Kidney epithelial cell (primary cell): Measurements from ENCODE around the gene APOC1. TPM values are rescaled to one million over a fixed set of nuclear protein-coding genes. Genes with fewer than 3 reads are reported as not detected.
"Not testable (repeated sequence)": the region's sequence is repeated elsewhere in the genome, so short reads cannot be mapped to it uniquely, and the experiment has no call there.

ENCODE experiments used
- DNase-seq: peaks from one replicate; pipeline ENCODE4 v3.0.0-alpha.2; 2010; ENCODE audit warnings: low read depth
- H3K27me3 ChIP-seq: 2 replicates; pipeline ENCODE4 v1.6.0; 2011; ENCODE audit warnings: low read length; ENCODE audit not compliant: control insufficient read depth, insufficient read depth
- H3K36me3 ChIP-seq: 2 replicates; pipeline ENCODE4 v1.5.1; 2011; ENCODE audit warnings: low read length; ENCODE audit not compliant: control insufficient read depth, insufficient read depth
- H3K4me3 ChIP-seq: 2 replicates; pipeline ENCODE4 v1.5.1; 2011; ENCODE audit warnings: low read depth, mild to moderate bottlenecking, control low read depth, low read length
- total RNA-seq: library from RNA; depleted of rRNA; stranded (reverse); fragments of >200 nt; gene quantifications from 2 replicates; pipeline ENCODE4 v1.2.3, GENCODE V29; 2015
- TF ChIP-seq, protein P1 (sequence below): IDR thresholded peaks from 2 replicates; pipeline ENCODE4 v1.5.1; 2011; ENCODE audit warnings: mild to moderate bottlenecking, moderate library complexity, low read length, control low read depth, inconsistent platforms; ENCODE audit not compliant: insufficient read depth, poor library complexity, severe bottlenecking

Gene APOC1
- total RNA-seq = 1.9 and 3.5 TPM in 2 replicates

GRCh38 chr19:44914433-44915206, at the start of gene APOC1:
TSS of gene APOC1 (plus strand) at chr19:44914608. CDS start at chr19:44914892, 284 bp downstream.
- H3K36me3 ChIP-seq = not testable (repeated sequence)

DNA sequence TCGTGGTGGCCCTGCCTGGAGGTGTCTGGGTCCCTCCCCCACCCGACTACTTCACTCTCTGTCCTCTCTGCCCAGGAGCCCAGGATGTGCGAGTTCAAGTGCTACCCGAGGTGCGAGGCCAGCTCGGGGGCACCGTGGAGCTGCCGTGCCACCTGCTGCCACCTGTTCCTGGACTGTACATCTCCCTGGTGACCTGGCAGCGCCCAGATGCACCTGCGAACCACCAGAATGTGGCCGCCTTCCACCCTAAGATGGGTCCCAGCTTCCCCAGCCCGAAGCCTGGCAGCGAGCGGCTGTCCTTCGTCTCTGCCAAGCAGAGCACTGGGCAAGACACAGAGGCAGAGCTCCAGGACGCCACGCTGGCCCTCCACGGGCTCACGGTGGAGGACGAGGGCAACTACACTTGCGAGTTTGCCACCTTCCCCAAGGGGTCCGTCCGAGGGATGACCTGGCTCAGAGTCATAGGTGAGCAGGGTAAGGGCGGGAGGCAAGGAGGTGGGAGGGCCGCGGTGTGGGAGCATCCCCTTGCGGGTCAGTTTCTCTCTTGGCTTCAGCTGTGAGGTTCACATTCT, 49.1 kb upstream of the APOC1 start:
- Histone ChIP-seq H3K36me3 (peaks cover 2% of the 10 kb centered on the region), H3K27me3 (no peaks in the 10 kb centered on the region), H3K4me3 (no peak overlapping the region)
- no peak for DNase-seq
- TF ChIP-seq, protein P1, sequence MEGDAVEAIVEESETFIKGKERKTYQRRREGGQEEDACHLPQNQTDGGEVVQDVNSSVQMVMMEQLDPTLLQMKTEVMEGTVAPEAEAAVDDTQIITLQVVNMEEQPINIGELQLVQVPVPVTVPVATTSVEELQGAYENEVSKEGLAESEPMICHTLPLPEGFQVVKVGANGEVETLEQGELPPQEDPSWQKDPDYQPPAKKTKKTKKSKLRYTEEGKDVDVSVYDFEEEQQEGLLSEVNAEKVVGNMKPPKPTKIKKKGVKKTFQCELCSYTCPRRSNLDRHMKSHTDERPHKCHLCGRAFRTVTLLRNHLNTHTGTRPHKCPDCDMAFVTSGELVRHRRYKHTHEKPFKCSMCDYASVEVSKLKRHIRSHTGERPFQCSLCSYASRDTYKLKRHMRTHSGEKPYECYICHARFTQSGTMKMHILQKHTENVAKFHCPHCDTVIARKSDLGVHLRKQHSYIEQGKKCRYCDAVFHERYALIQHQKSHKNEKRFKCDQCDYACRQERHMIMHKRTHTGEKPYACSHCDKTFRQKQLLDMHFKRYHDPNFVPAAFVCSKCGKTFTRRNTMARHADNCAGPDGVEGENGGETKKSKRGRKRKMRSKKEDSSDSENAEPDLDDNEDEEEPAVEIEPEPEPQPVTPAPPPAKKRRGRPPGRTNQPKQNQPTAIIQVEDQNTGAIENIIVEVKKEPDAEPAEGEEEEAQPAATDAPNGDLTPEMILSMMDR = no peak

More at GRCh38 chr19:44914433-44915206, at the start of gene APOC1:
- peak within 1 kb of the TSS; percentile 44 for H3K4me3 ChIP-seq
- H3K27me3 ChIP-seq, DNase-seq: not testable (repeated sequence)

DNA sequence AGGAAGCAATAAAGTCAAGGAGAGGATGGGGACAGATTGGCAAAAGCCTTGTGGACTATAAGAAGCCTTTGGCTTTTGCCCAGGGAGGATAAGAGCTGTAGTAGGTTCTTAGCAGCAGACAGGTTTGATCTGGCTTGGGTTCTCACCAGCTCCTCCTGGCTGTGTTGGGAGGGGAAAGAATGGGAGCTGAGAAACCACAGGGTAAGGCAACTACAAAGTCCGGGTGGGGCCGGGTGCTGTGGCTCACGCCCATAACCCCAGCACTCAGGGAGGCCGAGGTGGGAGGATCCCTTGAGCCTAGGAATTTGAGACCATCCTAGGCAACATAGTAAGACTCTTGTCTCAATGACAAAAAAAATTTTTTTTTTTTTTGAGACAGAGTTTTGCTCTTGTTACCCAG, 47.7 kb upstream of the APOC1 start:
- no peaks in the 10 kb centered on the region for H3K27me3 ChIP-seq
- TF ChIP-seq, protein P1 = no peak
- no peak for DNase-seq
- no peak overlapping the region for H3K4me3 ChIP-seq
- H3K36me3 ChIP-seq = peaks cover 2% of the 10 kb centered on the region

DNA sequence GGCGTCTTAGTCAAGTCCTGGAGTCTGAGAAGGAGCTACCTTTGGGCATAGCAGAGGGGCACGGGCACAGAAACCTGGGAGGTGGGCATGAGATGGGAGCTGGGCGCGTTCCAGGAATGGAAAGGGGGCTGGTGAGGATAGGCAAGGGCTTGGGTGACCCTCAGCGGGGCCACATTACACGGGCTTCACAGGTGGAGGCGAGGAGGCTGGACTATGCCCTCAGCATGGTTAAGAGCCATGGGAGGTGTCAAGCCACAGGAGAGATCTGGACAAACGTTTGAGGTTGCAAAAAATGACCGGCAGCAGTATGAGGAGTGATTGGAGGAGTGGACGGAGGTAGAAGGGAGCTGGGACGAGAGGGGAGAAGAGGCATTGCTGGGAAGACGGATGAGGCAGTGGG, 46.8 kb upstream of the APOC1 start:
- TF ChIP-seq, protein P1 = no peak
- DNase-seq = no peak
- Histone ChIP-seq H3K27me3 (no peaks in the 10 kb centered on the region), H3K36me3 (peaks cover 2% of the 10 kb centered on the region), H3K4me3 (no peak overlapping the region)

- H3K27me3 ChIP-seq = no peaks in the 10 kb centered on the region
- DNase-seq = no peak
- peaks cover 10% of the 10 kb centered on the region for H3K36me3 ChIP-seq
- TF ChIP-seq, protein P1 = no peak
- no peak overlapping the region for H3K4me3 ChIP-seq
Observed at GRCh38 chr19:44869733-44870470, 44.5 kb upstream of the APOC1 start.

DNA sequence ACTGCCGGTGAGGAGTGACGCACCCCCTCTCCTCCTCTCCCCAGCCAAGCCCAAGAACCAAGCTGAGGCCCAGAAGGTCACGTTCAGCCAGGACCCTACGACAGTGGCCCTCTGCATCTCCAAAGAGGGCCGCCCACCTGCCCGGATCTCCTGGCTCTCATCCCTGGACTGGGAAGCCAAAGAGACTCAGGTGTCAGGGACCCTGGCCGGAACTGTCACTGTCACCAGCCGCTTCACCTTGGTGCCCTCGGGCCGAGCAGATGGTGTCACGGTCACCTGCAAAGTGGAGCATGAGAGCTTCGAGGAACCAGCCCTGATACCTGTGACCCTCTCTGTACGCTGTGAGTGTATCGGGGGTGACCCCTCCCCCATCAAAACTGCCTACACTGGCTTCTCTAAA, 42.6 kb upstream of the APOC1 start:
- no peak overlapping the region for H3K4me3 ChIP-seq
- H3K36me3 ChIP-seq = peaks cover 11% of the 10 kb centered on the region
- no peaks in the 10 kb centered on the region for H3K27me3 ChIP-seq
- no peak for DNase-seq
- TF ChIP-seq, protein P1 = no peak
